Activated gamma-delta T cell treated with anti-CD3 and anti-CD28 coated beads, Interleukin-2, amount 50 U/mL, for 16 hours (primary cell): ENCODE results near the gene CRACR2B.

Source experiments
- DNase-seq: peaks from one replicate; pipeline ENCODE4 v3.0.0-alpha.2; 2020; ENCODE audit warnings: low read depth

CRACR2B gene

DNA sequence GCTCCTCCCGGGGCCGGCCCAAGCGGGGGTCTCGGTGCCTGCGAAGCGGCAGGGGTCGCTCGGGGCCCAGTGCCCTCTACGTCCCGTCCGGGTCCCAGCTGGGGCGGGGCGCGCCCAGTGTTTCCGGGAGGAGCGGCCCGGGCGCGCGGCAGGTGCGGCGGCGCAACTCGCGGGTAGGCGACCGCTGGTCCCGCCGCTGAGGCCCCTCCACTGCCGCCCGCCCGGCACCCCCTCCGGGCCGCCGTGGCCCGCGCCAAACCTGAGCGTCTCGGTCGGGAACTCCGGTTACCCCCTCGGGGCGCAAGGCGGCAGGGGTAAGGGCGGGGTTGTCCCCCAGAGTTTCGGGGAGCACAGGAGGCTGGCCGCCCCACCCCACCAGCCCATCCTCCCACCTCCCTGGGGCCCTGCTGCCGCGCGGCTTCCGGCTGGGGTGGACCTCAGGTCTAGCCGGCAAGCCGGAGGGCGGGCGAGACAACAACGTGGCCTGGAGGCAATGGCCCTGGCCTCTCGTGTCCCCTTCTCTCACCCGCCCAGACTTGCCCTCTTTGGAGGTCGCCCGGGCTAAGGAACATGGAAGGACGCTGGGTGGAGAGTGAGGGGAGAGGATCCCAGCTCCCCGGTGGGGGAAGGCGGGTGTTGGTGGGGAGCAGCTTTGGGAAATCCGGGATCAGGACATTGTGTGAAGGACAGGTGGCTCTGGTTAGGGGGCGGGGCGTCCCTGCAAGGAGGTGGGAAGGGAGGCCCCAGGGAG, 398 bp upstream of the CRACR2B start:
- DNase-seq = no peak

GRCh38 chr11:828506-829175, 922 bp downstream of the CRACR2B start:
- DNase-seq = no peak

- no peak for DNase-seq
Measured at GRCh38 chr11:829176-829846, 1.6 kb downstream of the CRACR2B start.

GRCh38 chr11:829847-830294, 2.2 kb downstream of the CRACR2B start:
- DNase-seq = no peak

DNA sequence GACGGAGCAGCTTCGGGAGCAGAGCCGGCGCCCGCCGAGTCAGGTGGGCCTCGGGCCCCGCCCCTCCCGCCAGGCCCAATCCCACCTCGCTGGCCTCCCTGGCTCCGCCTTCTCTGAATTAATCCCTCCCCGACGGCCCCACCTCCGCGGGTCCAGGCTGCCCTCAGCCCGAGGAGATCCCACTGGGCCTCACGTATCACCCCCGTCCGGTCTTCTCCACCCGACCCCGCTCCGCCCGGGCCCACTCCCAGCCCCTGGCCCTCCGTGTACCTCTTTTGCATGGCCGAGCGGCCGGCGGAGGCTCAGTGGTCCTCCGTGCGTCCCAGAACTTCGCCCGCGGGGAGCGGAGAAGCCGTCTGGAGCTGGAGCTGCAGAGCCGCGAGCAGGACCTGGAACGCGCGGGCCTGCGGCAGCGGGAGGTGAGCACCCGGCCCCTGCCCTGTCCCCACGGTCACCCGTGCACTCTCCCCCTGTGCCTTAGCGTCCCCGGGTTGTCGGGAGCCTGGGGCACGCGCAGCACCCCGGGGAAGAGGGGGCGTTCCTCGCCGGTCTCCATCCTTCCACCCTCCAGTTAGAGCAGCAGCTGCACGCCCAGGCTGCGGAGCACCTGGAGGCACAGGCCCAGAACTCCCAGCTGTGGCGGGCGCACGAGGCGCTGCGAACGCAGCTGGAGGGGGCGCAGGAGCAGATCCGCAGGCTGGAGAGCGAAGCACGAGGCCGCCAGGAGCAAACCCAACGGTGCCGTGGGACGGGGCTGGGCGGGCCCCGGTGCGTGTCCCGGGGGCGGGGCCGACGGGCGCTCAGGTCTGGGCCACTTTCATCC, 2.8 kb downstream of the CRACR2B start:
- DNase-seq = peak; percentile 50

DNA sequence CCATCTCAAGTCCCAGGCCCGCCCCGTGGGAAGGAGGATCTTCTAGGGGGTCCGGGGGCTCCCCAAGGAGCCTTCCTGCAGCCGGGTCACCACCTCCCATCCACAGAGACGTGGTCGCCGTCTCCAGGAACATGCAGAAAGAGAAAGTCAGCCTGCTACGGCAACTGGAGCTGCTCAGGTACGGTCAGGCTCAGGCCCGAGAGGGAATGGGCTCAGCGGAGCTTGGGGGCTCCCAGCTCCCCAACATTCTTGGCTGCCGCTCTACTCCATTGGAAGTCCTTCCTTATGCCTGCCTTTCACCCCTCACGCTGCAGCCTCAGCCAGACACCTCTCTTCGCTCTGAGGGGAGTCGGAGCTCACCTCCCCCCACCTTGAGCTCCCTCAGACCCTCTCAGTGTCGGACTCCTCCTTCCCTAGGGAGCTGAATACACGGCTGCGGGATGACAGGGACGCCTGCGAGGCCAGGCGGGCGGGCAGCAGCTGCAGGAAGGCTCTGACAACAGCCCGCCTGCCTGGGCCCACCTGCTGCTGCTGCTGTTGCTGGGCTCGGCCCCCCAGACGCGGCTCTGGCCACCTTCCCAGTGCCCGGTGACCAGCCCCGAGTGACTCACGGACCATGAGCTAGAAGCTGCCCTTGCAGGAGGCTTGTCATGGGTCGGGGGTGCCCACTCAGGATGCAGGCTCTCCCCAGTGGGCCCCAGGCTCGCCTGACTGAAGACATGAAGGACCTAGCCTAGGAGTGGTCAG, 3.6 kb downstream of the CRACR2B start:
- DNase-seq = no peak

- DNase-seq = no peak
Measured at GRCh38 chr11:831961-832528, 4.3 kb downstream of the CRACR2B start.

DNA sequence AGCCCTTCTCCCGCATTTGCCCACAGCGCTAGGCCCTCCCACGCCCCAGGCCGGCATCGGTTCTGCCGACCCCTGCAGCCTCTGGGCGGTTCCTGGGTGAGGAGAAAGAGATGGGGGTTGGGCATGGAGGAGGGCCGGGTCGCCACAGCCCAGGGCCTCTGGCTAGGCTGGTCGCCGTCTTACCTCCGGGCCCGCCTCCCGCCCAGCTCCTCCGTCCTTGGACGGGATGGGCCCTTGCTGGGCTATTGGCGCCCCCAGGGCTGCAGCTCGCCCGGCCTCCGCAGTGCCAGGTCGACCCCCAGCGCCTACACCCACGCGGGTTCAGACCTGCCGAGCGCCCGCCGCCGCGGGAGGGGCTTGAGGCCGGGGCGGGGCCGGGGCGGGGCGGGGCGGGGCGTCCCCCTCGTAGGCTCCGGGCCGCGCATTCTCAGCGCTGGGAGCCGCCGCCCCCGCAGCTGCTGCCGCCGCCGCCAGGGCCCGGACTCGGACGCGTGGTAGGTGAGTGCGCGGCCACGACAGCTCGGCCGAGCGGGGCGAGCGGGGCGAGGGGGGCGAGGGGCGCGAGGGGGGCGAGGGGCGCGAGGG, 4.9 kb downstream of the CRACR2B start, which contains the start of gene CD151:
CD151 (plus strand) TSS at position 424 of the 585 bp plus-strand sequence. CDS start 3,118 bp downstream, outside the sequence.
- no peak for DNase-seq

GRCh38 chr11:833114-833791, 5.5 kb downstream of the CRACR2B start:
- no peak for DNase-seq

GRCh38 chr11:833849-834311, 6.2 kb downstream of the CRACR2B start:
- no peak for DNase-seq

DNA sequence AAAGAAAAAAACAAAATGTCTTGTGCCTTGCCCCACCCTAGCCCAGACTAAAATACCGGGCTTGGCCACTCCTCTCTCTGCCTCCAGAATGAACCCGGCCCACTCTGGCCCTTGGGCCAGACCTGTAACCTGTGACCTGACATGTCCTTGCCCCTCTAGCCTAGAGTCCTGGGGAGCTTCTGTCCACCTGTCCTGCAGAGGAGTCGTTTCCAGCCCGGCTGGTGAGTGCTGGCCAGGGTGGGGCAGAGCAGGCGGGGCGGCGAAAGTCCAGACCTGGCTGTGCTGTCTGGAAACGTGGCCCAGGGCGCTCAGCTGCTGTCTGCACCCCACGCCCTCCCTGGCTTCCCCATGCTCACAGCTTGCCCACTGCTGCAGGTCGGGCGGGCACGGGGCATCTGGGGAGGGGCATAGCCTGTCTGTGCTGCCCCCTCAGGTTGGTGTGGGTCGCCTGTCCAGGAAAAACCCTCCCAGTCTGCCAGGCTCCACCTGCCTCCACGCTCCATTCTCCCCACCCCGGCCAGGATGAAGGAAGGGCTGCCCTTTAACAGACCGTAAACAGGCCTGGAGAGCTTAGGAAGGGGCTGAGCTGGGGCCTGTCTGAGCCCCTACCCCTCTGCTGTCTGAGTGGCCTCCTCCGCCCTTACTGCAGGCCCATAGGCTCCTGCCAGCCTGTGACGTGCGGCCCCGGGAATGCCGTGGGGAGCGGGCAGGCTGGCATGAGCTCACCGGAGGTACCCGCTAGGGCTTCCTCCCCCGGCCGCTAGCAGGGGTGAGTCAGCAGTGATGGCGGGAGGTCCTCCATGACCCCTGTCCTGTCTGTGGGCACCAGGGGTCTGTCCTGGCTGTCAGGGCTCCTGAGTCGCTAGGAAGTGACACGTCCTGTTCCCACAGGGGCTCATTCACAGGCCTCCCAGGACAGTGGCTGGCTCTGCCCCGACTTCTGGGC, 6.9 kb downstream of the CRACR2B start:
- no peak for DNase-seq

DNA sequence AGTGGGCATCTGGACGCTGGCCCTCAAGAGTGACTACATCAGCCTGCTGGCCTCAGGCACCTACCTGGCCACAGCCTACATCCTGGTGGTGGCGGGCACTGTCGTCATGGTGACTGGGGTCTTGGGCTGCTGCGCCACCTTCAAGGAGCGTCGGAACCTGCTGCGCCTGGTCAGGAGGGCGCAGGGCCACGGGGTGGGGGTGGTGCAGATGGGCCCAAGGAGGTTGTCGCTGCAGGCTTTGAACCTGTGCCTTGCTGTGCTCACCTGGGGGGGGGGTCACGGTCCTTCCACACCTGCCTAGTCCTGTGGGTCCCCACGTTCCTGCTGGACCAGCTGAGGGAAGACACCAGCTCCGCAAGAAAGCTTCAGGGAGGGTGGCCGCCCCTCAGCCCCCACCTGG, 8.6 kb downstream of the CRACR2B start:
- DNase-seq = no peak

DNA sequence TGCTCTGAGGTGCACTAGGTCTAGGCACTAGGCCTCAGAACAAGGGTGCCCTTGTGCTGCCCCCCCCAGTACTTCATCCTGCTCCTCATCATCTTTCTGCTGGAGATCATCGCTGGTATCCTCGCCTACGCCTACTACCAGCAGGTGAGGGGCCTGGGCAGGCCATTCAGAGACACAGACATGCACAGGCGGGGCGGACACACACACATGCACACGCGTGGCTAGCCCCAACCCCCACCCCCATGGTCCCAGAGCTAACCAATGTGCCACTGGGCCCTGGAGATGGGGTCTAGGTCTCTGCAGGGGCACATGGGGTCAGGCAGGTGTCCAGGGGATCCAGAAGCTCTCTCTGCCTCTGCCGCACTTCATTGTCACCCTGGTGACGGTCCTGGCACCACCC, 9.0 kb downstream of the CRACR2B start:
- no peak for DNase-seq

- DNase-seq = no peak
Measured at GRCh38 chr11:837189-837989, 9.7 kb downstream of the CRACR2B start.

- DNase-seq = no peak
Measured at GRCh38 chr11:837990-838307, 10.2 kb downstream of the CRACR2B start.

DNA sequence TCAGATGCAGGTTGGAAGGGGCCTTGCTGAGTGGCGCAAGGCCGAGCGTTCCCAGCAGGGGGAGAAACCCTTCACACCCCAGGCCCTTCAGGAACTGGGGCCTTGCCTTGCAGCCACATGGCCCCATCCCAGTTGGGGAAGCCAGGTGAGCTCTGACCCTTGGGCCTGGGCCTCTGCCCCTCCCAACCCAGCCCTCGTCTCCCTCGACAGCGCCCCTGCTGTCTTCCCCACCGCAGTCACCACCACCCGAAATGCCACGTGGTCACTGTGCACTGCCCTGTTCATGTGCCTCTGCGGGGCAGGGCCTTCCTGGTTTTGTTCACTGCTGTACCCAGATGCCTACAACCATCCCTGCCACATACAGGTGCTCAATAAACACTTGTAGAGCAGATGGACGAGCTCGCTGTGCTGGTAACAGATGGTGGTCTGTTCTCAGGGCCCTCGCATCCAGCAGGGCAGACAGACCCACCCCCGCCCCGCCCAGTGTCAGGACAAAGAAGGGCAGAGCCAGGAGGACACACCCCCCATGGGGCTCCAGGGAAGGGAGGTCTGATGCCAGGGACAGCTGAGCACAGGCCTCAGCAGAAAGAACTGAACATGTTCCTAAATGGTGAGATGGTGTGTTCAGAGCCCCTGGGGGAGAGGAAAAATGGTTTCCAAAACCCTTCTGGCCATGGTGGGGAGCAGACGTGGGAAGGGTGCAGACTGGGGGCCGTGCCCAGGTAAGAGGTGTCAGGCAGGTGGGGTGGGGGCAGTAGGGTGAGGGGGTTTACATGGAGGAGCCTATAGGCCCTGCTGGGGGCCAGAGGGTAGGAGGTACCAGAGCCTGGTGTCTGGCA, 10.9 kb downstream of the CRACR2B start:
- DNase-seq = no peak

- DNase-seq = no peak
Measured at GRCh38 chr11:839280-839623, 11.5 kb downstream of the CRACR2B start.
